BLaER1 (cell line): ENCODE data around the gene GTPBP1.

ENCODE experiments used
- H3K27ac ChIP-seq: shearing (Covaris generic); formaldehyde crosslinking; 2 replicates; pipeline ENCODE4 v1.8.1; 2022
- H3K27me3 ChIP-seq: shearing (Covaris generic); formaldehyde crosslinking; 2 replicates; pipeline ENCODE4 v1.8.1; 2022
- H3K36me3 ChIP-seq: shearing (Covaris generic); formaldehyde crosslinking; 2 replicates; pipeline ENCODE4 v1.8.1; 2022
- H3K4me1 ChIP-seq: shearing (Covaris generic); formaldehyde crosslinking; 2 replicates; pipeline ENCODE4 v1.8.1; 2022
- H3K4me2 ChIP-seq: shearing (Covaris generic); formaldehyde crosslinking; 2 replicates; pipeline ENCODE4 v1.8.1; 2022
- H3K4me3 ChIP-seq: shearing (Covaris generic); formaldehyde crosslinking; 2 replicates; pipeline ENCODE4 v1.8.1; 2022
- H3K9ac ChIP-seq: shearing (Covaris generic); formaldehyde crosslinking; 2 replicates; pipeline ENCODE4 v1.8.1; 2022
- H3K9me3 ChIP-seq: shearing (Covaris generic); formaldehyde crosslinking; 2 replicates; pipeline ENCODE4 v1.8.1; 2022
- H4K20me1 ChIP-seq: shearing (Covaris generic); formaldehyde crosslinking; 2 replicates; pipeline ENCODE4 v1.8.1; 2022
- Cebpa-rat ChIP-seq: shearing (Covaris generic); IDR thresholded peaks from 2 replicates; pipeline ENCODE4 v1.8.1; 2022

Gene GTPBP1

DNA sequence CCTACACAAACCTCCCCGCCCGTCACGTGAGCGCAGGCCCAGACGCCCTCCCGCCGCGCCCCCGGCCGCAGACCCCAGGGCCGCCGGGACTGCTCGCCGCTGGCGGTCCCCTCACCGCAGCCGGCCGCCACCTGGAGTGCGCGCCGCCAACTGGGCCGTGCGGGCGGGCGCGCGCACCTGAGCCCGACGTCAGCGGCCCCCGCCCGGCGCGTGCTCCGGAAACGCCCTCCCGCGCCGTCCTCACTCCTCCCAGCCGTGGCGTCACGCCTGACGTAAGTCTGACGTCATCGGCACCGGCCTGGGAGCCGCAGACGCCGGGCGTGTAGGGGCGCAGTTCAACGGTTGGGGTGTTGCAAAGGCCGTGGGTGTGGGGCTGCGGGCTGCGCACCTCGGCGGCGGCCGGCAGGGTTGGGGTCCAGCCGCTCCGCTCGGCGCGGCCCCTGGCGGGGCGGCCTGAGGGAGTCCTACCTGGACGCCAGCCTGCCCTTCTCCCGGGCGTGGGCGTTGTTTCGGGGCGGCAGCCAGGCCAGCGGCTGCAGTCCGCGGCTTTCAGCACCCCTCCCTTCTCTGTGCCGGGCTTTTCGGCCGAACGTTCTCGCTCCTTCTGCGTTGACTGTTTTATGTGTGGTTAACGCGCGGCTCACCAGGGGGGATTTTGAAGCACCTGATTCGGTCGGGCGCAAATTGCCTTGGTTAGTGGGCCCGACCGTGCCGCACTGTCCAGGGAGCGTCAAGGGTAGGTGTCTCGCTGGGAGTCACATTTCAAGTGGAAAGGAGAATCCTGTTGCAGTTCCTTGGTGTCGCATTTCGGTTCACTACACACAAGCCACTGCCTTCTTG is 4.7 kb upstream of the GTPBP1 start, which contains the start of gene JOSD1:
Gene JOSD1 (minus strand): TSS at position 155 of the 840 bp plus-strand sequence. CDS start 956 bp downstream, outside the sequence.
- peak within 1 kb of the TSS; percentile 94 for H3K9ac ChIP-seq
- H3K27me3 ChIP-seq = no peaks in the 10 kb centered on the region; the same call in 1 of the 2 replicates
- no peak for TF ChIP-seq Cebpa-rat
- peak within 1 kb of the TSS; percentile 92 for H3K27ac ChIP-seq
- H3K36me3 ChIP-seq = 0 out of 2 replicates have a peak, but pooled peaks cover 4% of the 10 kb centered on the region
- peaks cover 62% of the 10 kb centered on the region for H3K4me1 ChIP-seq
- H3K4me2 ChIP-seq = peak within 1 kb of the TSS; percentile 83
- H4K20me1 ChIP-seq = peaks cover 33% of the 10 kb centered on the region
- peak within 1 kb of the TSS; percentile 95 for H3K4me3 ChIP-seq
- H3K9me3 ChIP-seq = no peaks in the 10 kb centered on the region

DNA sequence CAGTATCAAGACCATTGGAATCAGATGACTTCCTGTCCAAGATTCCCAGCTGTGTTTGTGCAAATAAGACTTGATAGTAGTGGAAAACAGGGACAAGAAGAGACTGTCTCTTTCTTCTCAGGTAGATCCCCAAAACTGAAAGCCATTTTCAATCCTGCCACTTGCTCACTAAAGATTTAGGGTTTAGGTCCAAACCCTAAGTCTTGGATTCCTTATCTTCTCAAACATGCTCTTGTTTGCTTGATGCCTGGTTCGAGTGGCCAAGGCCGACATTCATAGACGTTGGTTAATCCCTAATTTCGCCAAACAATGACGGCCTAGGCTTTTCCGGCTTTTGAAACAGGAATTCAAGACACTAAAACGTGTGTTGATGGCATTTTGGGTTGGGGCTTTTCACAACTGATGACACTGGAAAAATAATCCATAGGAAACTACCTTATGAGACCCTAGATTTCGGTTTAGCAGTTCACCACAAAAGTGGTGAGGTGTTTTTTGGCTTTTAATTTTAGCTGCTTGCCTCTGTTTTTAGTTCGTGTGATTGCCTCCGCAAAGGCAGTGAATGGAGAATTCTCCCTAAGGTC is 1.0 kb upstream of the GTPBP1 start:
- H3K9ac ChIP-seq = peak overlapping the region; percentile 60
- TF ChIP-seq Cebpa-rat = no peak
- H3K9me3 ChIP-seq = no peaks in the 10 kb centered on the region
- H4K20me1 ChIP-seq = peaks cover 39% of the 10 kb centered on the region
- H3K4me3 ChIP-seq = peak overlapping the region; percentile 58
- peak overlapping the region; percentile 74 for H3K4me2 ChIP-seq
- peak overlapping the region; percentile 15; the same call in 1 of the 2 replicates for H3K27ac ChIP-seq
- H3K27me3 ChIP-seq = no peaks in the 10 kb centered on the region; the same call in 1 of the 2 replicates
- peaks cover 56% of the 10 kb centered on the region for H3K4me1 ChIP-seq
- H3K36me3 ChIP-seq = peaks cover 5% of the 10 kb centered on the region; the same call in 1 of the 2 replicates

DNA sequence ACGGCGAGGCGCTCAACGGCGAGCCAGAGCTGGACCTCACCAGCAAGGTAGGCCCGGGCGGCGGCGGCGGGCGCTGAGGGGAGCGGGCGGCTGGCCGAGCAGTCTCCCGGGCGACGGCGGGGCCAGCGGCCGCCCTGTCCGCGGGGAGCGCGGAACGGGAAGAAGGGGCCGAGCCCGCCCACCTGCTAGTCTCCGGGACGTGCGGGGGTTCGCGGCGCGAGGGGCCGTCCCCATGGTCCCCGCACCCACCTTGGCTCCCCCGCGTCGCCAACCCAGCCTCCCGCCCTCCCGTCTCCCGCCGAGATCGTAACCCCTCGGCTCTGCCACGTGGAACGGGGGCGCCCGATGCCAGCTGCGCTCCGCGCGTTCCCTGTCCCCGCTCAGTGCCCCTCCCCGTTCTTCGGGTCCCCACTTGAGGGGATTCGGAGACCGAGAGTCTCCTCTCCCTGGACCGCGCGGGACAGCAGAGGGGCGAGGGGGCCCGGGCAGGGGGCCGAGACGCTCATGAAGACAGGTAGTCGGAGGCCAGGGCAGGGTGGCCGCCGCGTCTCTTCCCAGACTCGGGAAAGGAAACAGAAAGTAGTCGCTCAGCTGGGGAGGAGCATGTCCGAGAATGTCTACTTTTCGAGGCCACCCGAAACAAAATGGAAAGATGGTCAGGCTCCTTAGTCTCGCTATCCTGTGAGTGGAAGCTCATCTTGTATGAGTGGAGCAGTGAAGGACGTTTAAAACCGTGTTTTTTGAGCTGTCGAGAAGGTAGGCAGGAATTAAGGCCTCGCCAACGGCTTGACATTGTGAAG is 557 bp downstream of the GTPBP1 start:
- Histone ChIP-seq H3K4me1 (peaks cover 54% of the 10 kb centered on the region), H3K27ac (peak overlapping the region; percentile 95), H3K9me3 (no peaks in the 10 kb centered on the region), H3K27me3 (no peaks in the 10 kb centered on the region; the same call in 1 of the 2 replicates), H3K36me3 (peaks cover 20% of the 10 kb centered on the region), H3K4me2 (peak overlapping the region; percentile 99), H4K20me1 (peaks cover 54% of the 10 kb centered on the region), H3K9ac (peak overlapping the region; percentile 96), H3K4me3 (peak overlapping the region; percentile 94)
- TF ChIP-seq Cebpa-rat = no peak

DNA sequence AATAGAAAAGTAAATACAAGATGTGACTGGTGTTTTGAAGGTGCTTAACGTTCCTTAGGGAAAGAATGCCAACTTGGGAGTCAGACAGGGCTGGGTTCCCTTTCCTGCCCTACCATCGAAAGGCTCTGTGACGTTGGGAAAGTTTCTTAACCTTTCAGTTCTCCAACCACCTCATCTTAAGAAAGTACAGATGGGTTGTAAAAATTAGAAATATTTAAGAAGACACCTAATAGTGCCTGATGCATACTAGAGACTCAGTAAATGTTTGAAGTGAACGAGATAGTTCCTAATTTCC is 1.1 kb downstream of the GTPBP1 start:
- Histone ChIP-seq H3K27ac (peak overlapping the region; percentile 95), H4K20me1 (peaks cover 60% of the 10 kb centered on the region), H3K27me3 (no peaks in the 10 kb centered on the region), H3K9me3 (no peaks in the 10 kb centered on the region), H3K4me2 (peak overlapping the region; percentile 99), H3K9ac (peak overlapping the region; percentile 96), H3K4me3 (peak overlapping the region; percentile 94), H3K4me1 (peaks cover 48% of the 10 kb centered on the region), H3K36me3 (peaks cover 26% of the 10 kb centered on the region)
- TF ChIP-seq Cebpa-rat = no peak

DNA sequence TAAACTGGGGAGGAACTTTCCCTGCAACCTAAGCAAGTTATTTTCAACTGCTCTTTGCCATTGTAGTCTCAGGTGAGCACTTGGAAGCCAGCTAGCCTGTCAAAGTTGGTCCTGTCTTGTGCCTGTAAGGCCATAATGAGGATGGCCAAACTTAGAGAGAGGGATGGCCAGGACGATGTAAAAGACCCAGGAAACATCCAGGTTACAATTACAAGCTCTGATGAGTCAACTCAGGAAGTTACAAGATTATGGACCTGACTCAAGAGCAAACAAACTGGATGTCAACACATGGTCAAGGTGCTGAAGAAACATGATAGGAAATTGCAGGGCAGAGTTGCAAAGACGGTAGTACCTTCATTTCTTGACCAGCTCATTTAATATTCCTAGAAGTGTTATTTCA is 1.6 kb downstream of the GTPBP1 start:
- Histone ChIP-seq H3K4me2 (peak overlapping the region; percentile 99), H3K4me3 (peak overlapping the region; percentile 94), H3K27ac (no peak overlapping the region), H4K20me1 (peaks cover 65% of the 10 kb centered on the region), H3K4me1 (peaks cover 49% of the 10 kb centered on the region), H3K27me3 (no peaks in the 10 kb centered on the region), H3K36me3 (peaks cover 31% of the 10 kb centered on the region), H3K9me3 (no peaks in the 10 kb centered on the region), H3K9ac (peak overlapping the region; percentile 96)
- TF ChIP-seq Cebpa-rat = no peak

DNA sequence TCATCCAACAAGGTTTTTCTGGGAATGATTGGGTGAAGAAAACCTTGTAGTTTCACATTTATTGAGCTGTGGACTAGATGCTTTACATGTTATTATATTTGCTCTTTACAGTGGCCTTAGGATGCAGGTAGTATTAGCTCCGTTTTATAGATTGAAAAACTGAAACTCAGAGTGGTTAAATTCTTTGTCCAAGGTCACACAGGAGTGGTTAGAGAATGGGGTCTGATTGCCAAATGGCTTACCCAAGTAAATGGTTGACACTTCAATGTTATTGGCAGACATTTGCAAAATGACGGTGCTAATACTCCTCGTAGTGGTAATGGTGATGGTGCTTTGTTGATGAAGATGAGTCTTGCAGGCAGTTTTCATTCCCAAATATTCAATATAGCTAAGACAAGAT is 2.2 kb downstream of the GTPBP1 start:
- Histone ChIP-seq H3K4me1 (peaks cover 56% of the 10 kb centered on the region), H4K20me1 (peaks cover 71% of the 10 kb centered on the region), H3K36me3 (peaks cover 37% of the 10 kb centered on the region), H3K4me3 (no peak overlapping the region), H3K27ac (no peak overlapping the region), H3K4me2 (peak overlapping the region; percentile 99), H3K27me3 (no peaks in the 10 kb centered on the region), H3K9ac (no peak overlapping the region), H3K9me3 (no peaks in the 10 kb centered on the region)
- TF ChIP-seq Cebpa-rat = no peak

DNA sequence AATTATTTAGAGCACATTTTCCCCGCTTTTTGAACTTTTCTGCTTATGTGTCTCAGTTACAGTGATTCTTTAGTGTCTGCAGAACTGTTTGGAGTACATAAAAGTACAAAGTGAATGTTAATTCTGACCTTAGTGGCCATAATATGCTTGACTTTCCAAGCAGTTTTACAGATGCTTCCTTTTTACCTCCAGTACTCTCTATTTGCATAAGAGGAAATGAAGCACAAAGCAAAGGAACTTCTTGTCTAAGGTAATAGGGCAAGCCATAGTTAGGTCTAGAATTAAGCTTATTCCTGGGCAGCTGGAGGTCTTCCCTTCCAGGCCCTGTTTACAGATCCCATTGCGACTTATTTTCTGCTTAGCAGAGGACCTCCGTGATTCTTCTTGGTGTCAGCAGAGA is 3.6 kb downstream of the GTPBP1 start:
- H3K9ac ChIP-seq = no peak overlapping the region; the same call in 1 of the 2 replicates
- H3K4me3 ChIP-seq = no peak overlapping the region
- H3K36me3 ChIP-seq = peaks cover 42% of the 10 kb centered on the region
- no peak for TF ChIP-seq Cebpa-rat
- H4K20me1 ChIP-seq = peaks cover 84% of the 10 kb centered on the region
- peaks cover 56% of the 10 kb centered on the region for H3K4me1 ChIP-seq
- H3K9me3 ChIP-seq = no peaks in the 10 kb centered on the region
- peak overlapping the region; percentile 99 for H3K4me2 ChIP-seq
- H3K27me3 ChIP-seq = no peaks in the 10 kb centered on the region
- no peak overlapping the region for H3K27ac ChIP-seq

DNA sequence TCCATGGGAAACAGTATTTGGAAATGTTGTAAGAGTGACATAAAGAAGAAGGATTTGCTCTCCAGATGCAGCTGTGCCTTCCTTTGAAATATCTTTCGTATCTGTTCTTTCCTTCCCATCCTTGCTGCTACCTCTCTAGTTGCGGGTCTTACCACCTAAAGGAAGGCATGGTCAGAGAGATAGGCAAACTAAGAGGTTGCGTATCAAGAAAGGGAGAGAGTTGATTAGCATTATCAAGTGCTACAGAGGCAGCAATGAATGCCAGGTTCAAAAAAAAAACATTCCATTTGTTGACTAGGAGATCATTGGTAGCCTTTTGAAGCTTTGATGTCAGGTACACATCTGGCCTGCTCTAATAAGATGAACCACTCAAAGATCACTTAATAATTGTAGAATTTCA is 4.6 kb downstream of the GTPBP1 start:
- no peaks in the 10 kb centered on the region for H3K9me3 ChIP-seq
- H3K4me2 ChIP-seq = no peak overlapping the region
- no peak overlapping the region for H3K9ac ChIP-seq
- H4K20me1 ChIP-seq = peaks cover 95% of the 10 kb centered on the region
- H3K36me3 ChIP-seq = peaks cover 51% of the 10 kb centered on the region
- peaks cover 47% of the 10 kb centered on the region for H3K4me1 ChIP-seq
- no peak overlapping the region for H3K27ac ChIP-seq
- H3K4me3 ChIP-seq = no peak overlapping the region
- H3K27me3 ChIP-seq = no peaks in the 10 kb centered on the region
- no peak for TF ChIP-seq Cebpa-rat

DNA sequence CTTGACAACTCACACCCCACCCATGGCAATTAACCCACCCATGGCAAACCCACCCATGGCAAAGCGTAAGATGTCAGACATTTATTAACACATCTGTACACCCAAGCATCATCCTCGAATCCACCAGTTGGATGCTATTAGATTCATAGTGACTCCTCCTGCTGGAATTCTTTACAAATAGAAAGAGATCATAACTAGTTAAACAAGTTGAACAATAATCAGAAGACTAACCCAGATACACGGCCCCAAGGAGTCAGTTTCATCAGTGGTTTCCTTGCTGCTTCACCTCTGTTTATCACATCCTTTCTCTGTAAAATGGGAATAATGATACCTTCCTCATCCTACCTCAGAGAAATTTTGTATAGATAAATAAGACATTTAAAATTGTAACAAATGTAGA is 5.1 kb downstream of the GTPBP1 start:
- Histone ChIP-seq H3K36me3 (peaks cover 56% of the 10 kb centered on the region), H3K4me3 (no peak overlapping the region), H3K4me2 (no peak overlapping the region), H3K9ac (no peak overlapping the region), H3K27ac (no peak overlapping the region), H3K9me3 (no peaks in the 10 kb centered on the region), H3K27me3 (no peaks in the 10 kb centered on the region), H4K20me1 (peaks cover 100% of the 10 kb centered on the region), H3K4me1 (peaks cover 47% of the 10 kb centered on the region)
- TF ChIP-seq Cebpa-rat = no peak
